ENCODE results near the gene RPL28.

The RPL28 gene

GRCh38 chr19:55384920-55385723, 610 bp upstream of the RPL28 start:
- Histone ChIP-seq H3K9me3 (replicated peaks; ENCODE audit: insufficient read depth, low read length) (no peaks in the 10 kb centered on the region), H3K27ac (ENCODE audit: low read length) (peak overlapping the region; percentile 85), H3K4me3 (ENCODE audit: low read length) (peak overlapping the region; percentile 91), H3F3A (ENCODE audit: insufficient read depth, low read length) (peaks cover 61% of the 10 kb centered on the region), H3K79me2 (ENCODE audit: low read length) (peaks cover 68% of the 10 kb centered on the region), H2AFZ (ENCODE audit: low read length) (peak overlapping the region; percentile 74), H3K9me2 (replicated peaks; ENCODE audit: insufficient read depth, low read length) (no peaks in the 10 kb centered on the region), H3K4me2 (ENCODE audit: low read depth, low read length) (peak overlapping the region; percentile 98), H3K36me3 (replicated peaks; ENCODE audit: insufficient read depth, low read length) (peaks cover 19% of the 10 kb centered on the region), H3K4me1 (ENCODE audit: low read length) (peaks cover 29% of the 10 kb centered on the region), H3K27me3 (replicated peaks; ENCODE audit: insufficient read depth, low read length) (no peaks in the 10 kb centered on the region), H3K9ac (ENCODE audit: low read length) (peak overlapping the region; percentile 94), H4K20me1 (ENCODE audit: insufficient read depth, low read length) (peaks cover 40% of the 10 kb centered on the region)
- TF ChIP-seq, protein P1, sequence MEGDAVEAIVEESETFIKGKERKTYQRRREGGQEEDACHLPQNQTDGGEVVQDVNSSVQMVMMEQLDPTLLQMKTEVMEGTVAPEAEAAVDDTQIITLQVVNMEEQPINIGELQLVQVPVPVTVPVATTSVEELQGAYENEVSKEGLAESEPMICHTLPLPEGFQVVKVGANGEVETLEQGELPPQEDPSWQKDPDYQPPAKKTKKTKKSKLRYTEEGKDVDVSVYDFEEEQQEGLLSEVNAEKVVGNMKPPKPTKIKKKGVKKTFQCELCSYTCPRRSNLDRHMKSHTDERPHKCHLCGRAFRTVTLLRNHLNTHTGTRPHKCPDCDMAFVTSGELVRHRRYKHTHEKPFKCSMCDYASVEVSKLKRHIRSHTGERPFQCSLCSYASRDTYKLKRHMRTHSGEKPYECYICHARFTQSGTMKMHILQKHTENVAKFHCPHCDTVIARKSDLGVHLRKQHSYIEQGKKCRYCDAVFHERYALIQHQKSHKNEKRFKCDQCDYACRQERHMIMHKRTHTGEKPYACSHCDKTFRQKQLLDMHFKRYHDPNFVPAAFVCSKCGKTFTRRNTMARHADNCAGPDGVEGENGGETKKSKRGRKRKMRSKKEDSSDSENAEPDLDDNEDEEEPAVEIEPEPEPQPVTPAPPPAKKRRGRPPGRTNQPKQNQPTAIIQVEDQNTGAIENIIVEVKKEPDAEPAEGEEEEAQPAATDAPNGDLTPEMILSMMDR (IDR thresholded peaks at IDR 0.05; ENCODE audit: low read length): 0 out of 2 replicates have a peak, but pooled peaks have one; percentile 4
- TF ChIP-seq EZH2phosphoT487 (IDR thresholded peaks at IDR 0.05; ENCODE audit: low read length): no peak
- peak; percentile 95 for DNase-seq

- no peaks in the 10 kb centered on the region for H3K9me3 ChIP-seq (replicated peaks; ENCODE audit: insufficient read depth, low read length)
- H3K27ac ChIP-seq (ENCODE audit: low read length): no peak overlapping the region
- peaks cover 29% of the 10 kb centered on the region for H3K4me1 ChIP-seq (ENCODE audit: low read length)
- no peaks in the 10 kb centered on the region for H3K27me3 ChIP-seq (replicated peaks; ENCODE audit: insufficient read depth, low read length)
- peaks cover 41% of the 10 kb centered on the region for H4K20me1 ChIP-seq (ENCODE audit: insufficient read depth, low read length)
- H3K9me2 ChIP-seq (replicated peaks; ENCODE audit: insufficient read depth, low read length): no peaks in the 10 kb centered on the region
- TF ChIP-seq EZH2 (optimal IDR thresholded peaks at IDR 0.05; ENCODE audit: low read depth, low read length): no peak
- peaks cover 74% of the 10 kb centered on the region for H3F3A ChIP-seq (ENCODE audit: insufficient read depth, low read length)
- peak overlapping the region; percentile 98 for H3K4me2 ChIP-seq (ENCODE audit: low read depth, low read length)
- peak overlapping the region; percentile 91 for H3K4me3 ChIP-seq (ENCODE audit: low read length)
- H3K79me2 ChIP-seq (ENCODE audit: low read length): peaks cover 67% of the 10 kb centered on the region
- H3K36me3 ChIP-seq (replicated peaks; ENCODE audit: insufficient read depth, low read length): peaks cover 19% of the 10 kb centered on the region
- no peak for DNase-seq
- peak overlapping the region; percentile 94 for H3K9ac ChIP-seq (ENCODE audit: low read length)
- no peak overlapping the region for H2AFZ ChIP-seq (ENCODE audit: low read length)
These were observed 800 bp downstream of the RPL28 start for GRCh38 chr19:55386493-55386971.

- Histone ChIP-seq H3K27ac (ENCODE audit: low read length) (no peak overlapping the region), H3K4me1 (ENCODE audit: low read length) (peaks cover 20% of the 10 kb centered on the region), H3F3A (ENCODE audit: insufficient read depth, low read length) (peaks cover 75% of the 10 kb centered on the region)
These were observed 2.2 kb downstream of the RPL28 start for GRCh38 chr19:55387736-55388497.

More at GRCh38 chr19:55387736-55388497, 2.2 kb downstream of the RPL28 start:
- DNase-seq: no peak
- Histone ChIP-seq H3K4me3 (ENCODE audit: low read length) (no peak overlapping the region; the same call in 1 of the 2 replicates), H3K4me2 (ENCODE audit: low read depth, low read length) (peak overlapping the region; percentile 98; the same call in 1 of the 2 replicates), H3K27me3 (replicated peaks; ENCODE audit: insufficient read depth, low read length) (no peaks in the 10 kb centered on the region), H2AFZ (ENCODE audit: low read length) (no peak overlapping the region), H4K20me1 (ENCODE audit: insufficient read depth, low read length) (peaks cover 41% of the 10 kb centered on the region), H3K79me2 (ENCODE audit: low read length) (peaks cover 53% of the 10 kb centered on the region), H3K9me3 (replicated peaks; ENCODE audit: insufficient read depth, low read length) (no peaks in the 10 kb centered on the region), H3K9ac (ENCODE audit: low read length) (no peak overlapping the region; the same call in 1 of the 2 replicates), H3K36me3 (replicated peaks; ENCODE audit: insufficient read depth, low read length) (peaks cover 19% of the 10 kb centered on the region), H3K9me2 (replicated peaks; ENCODE audit: insufficient read depth, low read length) (no peaks in the 10 kb centered on the region)
- no peak for TF ChIP-seq EZH2 (optimal IDR thresholded peaks at IDR 0.05; ENCODE audit: low read depth, low read length)
- no peak for TF ChIP-seq EZH2phosphoT487 (IDR thresholded peaks at IDR 0.05; ENCODE audit: low read length)
- TF ChIP-seq, protein P1 (IDR thresholded peaks at IDR 0.05; ENCODE audit: low read length): no peak
